HG03135 (cell line): ENCODE measurements around the gene BIRC7.

Source experiments
- ATAC-seq: cut with Tn5 transposase; IDR thresholded peaks from one replicate; pipeline ENCODE4 v1.9.1; 2021; ENCODE audit warnings: mild to moderate bottlenecking, moderate library complexity; ENCODE audit not compliant: unreplicated experiment

BIRC7 gene

DNA sequence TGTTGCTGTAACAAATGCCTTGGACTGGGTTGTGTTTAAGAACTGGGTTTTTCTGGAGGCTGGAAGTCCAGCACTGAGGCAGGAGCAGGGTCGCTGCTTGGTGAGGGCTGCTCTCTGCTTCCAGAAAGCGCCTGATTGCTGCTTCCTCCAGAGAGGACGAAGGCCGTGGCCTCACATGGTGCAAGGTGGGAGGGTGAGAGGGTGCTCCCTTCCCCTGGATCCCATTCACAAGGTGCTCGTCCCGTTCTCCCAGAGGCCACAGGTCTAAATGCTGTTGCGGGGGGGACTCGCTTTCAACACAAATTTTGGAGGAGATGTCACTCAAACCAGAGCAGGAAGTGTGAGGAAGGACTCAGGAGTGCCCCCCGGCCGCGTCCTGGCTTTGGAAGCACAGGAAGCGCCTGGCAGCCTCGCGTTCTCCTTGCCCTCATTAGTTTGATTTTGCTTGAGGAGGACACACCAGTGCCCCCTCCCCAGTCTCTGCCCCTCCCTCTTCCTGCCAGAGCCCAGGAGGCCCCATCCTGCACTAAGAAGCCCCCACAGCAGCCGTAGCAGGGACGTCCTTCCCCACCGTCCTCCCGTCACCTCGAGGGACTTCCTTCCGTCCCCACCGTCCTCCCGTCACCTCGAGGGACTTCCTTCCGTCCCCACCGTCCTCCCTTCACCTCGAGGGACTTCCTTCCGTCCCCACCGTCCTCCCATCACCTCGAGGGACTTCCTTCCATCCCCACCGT, 26.3 kb downstream of the BIRC7 start:
- ATAC-seq: no peak

DNA sequence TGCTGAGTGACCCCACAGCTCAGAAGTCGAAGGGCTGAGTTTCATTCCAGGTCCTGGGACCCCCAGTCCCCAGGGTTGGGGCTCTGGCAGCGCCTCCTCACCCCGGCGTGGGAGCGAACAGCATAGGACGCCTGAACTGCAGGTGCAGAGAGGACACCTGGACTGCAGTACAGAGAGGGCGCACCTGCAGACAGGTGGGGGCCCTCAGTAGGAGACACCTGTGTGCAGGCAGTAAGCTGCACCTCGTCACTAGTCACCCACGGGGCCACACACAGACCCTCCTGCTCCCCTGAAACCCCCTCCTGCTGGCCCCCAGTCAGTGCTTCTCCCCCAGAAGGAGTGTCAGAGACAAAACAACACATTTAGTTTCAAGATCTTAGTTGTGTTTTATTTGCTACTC, 27.1 kb downstream of the BIRC7 start:
- ATAC-seq: no peak

DNA sequence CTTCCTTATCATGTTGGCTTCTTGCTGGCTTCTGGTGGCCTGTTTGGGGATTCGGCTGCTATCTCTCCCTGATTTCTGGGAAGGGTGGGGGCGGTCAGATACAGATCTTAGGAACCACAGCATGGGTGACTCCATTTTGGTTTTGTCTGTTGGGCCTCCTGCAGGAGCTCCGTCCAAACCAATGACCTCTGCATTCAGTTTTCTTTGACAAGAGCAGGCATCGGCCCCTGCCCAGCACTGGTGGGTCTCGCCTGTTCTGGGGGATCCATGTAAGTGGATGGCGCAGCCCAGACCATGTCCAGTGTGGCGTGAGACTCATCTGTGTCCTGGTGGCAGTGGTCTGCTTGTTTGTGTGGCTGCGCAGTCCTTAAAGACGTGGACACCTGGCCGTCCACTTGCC, 28.3 kb downstream of the BIRC7 start:
- ATAC-seq: no peak

DNA sequence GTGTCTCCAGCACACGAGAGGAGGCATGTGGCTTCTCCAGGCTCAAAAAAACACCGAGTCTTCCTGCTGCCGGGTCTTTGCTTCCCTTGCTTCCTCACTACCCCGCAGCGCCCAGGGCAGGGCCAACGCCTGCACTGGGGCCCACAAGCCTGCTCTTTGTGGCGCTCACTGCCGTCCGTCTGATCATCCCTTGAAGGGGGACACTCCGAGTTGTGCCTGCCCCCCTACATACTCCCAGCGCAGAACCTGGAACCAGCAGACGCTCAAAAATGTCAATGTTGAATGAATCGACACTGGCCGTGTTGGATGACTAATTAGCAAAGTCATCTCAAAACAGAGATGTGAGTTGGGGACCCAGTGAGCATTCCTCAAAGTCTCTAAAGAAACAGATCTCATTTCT, 28.8 kb downstream of the BIRC7 start:
- no peak for ATAC-seq

DNA sequence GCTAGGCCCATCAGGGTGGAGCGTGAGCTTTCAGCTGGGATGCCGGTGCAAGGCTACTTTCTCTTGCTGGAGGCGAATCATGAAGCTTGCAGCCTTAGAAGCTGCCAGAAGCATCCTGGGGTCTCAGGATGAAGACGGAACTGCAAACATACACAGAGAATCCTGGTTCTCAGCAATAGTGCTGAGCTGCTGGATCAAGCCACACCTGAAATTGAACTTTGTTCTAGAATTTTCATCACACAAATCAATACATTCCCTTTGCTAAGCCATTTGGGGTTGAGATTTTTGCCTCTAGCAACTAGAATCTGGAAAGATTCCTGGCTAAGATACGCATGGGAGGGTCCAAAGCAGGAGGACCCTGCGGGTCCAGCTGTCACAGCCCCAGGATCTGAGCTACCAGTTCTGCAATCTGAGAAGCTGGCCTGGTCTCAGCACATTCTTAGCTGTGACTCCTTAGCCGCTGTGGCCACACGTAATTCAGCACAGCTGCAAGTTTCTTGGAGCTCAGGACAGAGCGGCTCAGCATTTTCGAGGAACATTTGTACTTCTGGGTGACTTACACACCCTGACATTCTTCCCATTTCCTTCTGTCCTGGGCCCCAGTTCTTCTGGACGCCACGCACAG, 30.3 kb downstream of the BIRC7 start:
- no peak for ATAC-seq

DNA sequence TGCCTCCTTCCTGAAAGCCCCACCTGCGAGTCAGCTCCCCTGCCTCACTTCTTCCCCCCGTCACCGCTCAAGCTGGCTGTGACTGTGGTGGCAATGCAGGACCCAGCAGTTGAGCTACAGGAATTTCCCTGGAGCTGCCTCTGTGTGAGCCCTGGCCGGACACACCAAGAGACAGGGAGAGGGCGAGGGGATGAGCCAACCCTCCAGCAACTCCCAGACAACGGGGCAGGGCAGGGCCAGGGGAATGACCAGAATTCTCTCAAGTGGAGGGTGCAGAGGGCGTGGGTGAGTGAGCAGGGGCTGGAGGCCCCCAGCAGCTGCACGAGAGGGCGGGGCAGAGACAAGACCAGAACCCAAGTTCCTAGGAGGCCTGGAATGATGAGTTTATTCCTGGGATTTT, 32.0 kb downstream of the BIRC7 start:
- ATAC-seq: no peak

DNA sequence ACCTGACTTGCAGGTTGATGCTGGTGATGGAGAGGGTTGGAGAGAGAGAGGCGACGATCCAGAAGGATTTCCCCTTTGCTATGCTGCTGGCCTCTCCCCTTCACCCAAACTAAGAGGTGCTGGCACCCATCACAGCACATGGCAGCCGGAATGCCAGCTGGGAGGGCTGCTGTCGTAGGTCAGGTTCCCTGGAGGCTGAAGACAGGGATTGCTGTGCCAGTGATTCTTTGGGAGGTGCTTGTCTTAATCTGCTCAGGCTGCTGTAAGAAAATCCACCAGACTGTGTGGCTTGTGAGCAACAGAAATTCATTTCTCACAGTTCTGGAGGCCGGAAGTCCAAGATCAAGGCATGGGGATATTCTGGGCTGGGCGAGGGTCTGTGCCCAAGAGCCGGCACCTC, 32.6 kb downstream of the BIRC7 start:
- no peak for ATAC-seq

DNA sequence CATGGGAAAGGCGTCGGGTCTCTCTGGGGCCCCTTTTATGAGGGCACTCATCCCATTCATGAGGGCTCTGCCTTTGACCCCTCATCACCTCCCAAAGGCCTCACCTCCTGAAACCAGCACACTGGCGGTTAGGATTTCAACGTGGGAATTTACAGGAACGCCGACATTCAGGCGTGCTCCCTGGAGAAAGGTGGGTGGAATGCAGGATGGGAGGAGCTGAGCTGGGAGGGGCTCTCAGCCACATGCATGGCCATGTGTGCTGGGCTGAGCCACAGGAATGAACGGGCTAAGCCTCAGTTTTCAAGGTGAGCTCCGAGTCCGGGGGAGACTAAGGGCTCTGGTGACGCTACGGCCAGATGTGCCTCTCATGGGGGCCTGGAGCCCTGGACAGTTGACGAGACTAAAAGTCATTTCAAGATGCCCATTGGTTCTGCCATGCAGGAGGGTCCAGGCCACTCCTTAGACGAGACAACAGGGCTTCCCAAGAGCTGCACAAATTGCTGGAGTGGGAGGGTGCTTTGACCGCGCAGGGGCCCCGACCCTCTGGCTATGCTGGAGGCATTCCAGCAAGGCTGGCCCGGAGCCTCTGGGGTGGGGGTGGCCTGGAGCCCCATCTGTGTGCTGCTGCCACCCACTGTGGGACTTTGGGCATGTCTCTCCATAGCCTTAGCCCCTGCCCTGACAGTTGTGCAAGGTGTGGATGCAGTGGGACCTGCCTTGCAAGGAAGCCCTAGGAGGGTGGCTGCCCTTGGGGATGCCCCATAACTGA, 33.1 kb downstream of the BIRC7 start:
- no peak for ATAC-seq

DNA sequence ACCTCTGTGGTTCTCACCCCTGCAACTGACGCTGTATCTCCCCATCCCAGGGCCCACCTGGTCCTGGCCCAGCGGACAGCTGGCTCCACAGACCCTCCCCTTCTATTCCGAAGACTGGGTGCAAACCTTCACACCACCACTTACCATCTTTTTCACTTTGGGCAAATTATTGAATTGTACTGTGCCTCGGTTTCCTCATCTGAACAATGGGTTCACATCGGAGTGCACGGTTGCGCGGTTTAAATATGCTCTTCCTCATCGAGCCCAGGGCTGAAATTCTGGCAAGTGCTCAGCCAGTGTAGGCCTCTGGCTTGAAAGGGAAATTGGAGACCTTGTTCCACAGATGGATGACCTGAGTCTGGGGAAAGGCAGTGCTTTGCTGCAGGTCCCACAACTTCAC, 34.0 kb downstream of the BIRC7 start:
- ATAC-seq: no peak

DNA sequence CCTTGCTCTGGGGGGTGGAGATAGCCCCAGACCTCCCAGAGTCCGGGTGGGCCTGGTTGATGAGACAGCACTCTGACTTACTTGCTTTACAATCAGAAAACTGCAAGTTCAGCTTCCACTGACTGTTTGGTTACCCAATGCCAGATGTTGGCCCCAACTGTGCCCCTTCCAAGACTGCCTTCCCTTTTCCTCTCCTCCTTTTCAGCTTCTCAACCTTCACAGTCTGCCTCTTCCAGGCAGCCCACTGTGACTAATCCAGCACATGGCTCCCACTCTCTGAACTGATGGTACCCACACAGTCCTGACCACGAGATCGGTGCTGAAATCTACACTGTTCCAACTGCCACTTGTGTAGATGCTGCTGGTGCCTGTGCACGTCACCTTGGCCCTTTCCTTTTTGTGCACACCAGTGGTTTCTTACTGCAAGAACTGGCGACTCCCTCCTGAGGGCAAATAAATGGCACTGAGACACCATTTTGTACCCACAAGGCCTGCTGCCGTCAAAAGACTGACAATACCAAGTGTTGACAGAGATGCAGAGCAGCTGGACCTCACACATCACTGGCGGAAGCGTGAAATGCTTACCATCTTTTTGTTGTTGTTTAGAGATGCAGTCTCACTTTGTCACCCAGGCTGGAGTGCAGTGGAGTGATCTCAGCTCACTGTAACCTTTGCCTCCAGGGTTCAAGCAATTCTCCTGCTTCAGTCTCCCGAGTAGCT, 35.1 kb downstream of the BIRC7 start:
- no peak for ATAC-seq

DNA sequence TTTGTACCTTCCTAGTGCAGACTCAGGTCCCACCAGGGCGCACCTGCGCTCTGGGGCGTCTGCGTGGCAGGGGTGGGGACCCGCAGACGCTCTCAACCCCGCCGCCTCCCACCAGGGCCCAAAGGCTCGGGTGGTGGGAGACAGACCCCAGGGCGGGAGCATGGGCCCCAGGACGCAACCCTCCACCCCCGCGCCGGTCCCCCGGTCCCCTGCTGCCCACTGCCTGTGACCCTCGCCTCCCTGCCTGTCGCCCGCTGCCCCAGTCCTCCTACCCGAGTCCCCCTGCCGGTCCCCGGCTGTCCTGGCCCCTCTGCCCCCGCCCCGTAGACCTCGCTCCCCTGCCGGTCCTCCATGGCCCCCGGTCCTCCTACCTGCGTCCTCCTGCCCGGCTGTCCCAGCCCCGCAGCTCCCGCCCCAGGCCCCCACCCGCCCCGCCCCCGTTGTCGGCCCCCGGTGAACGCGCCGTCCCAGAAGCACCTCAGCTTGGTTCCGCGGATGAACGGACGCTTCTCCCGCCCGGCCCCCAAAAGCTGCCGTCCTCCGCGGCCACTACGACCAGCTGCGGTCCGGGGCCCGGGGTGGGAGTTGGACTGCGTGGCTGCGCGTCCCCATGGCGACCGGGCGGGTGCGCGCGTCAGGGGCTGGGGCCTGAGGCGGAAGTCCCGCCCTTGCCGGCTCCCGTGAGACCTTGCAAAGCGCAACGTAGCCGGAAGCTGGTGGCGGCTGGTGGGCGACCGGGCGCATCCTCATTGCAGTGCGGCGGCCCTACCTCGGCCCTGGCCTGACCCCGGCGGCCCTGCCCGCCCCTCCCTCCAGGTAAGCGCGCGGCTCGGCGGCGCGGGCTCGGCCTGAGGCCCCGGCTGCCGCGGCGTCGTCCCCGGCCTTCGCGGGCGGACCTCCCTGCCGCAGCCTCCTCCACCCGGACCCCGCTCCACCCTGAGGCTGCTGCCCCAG, 36.7 kb downstream of the BIRC7 start, which contains the start of gene ARFGAP1:
Gene ARFGAP1, plus strand, starts transcription at position 709 of the 954 bp plus-strand sequence. CDS start 2,768 bp downstream, outside the sequence.
- ATAC-seq: peak; percentile 87

DNA sequence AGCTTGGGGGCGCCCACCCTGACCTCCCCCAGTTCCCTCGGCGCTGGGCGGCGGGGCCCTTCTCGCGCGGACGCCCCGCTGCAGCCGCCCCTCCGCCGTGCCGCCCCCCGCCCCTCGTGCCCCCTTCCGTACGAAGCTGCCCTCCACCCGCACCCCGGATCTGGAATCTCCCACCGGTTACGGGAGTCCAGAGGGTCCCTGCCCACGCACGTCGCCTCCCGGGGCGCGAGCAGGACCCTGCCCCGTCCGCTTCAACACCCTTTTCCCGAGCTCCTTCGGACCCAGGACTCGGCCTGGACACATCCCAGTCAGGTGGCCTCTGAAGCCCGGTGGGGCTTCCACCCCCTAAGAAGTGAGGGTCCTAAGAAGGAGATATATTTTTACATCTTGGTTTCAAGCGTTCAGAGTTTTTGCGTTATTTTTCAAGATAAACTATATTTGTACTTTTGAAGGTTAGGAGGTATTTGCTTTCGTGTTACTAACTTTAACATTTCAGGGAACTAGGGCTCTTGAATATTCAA, 37.4 kb downstream of the BIRC7 start:
- no peak for ATAC-seq

DNA sequence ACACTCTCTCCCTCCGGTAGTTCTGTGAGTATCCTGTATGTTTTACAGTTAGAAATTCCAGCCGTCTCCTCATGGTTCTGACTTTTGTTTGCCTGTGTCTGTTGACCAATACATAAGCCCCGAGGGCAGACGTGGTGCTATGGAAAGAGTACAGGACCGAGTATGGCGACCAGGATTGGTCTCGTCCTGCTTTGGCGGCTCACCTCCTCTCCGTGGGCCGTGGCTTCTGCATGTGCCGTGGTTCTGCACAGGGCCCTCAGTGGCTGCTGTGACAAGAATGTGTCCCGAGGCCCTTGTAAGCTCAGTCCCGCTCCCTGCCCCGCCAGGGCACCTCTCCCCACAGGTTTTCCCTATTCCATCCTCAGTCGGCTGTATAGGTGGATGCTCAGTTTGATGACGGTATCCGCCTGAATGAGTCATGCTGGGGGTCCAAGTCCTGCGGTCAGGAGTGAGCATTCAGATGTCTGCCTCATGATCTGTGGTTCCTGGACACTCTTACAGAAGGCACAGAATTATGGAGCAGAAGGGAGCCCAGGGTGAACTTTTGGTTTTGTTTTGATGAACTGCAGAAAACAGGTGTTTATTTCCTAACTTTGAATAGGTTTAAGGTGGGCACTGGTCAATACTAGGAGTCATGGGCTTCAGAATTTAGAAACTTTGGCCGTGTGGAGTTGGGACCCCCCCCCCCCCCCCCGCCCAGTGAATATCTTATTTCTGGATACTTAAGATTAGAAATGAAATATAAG, 38.1 kb downstream of the BIRC7 start:
- no peak for ATAC-seq

DNA sequence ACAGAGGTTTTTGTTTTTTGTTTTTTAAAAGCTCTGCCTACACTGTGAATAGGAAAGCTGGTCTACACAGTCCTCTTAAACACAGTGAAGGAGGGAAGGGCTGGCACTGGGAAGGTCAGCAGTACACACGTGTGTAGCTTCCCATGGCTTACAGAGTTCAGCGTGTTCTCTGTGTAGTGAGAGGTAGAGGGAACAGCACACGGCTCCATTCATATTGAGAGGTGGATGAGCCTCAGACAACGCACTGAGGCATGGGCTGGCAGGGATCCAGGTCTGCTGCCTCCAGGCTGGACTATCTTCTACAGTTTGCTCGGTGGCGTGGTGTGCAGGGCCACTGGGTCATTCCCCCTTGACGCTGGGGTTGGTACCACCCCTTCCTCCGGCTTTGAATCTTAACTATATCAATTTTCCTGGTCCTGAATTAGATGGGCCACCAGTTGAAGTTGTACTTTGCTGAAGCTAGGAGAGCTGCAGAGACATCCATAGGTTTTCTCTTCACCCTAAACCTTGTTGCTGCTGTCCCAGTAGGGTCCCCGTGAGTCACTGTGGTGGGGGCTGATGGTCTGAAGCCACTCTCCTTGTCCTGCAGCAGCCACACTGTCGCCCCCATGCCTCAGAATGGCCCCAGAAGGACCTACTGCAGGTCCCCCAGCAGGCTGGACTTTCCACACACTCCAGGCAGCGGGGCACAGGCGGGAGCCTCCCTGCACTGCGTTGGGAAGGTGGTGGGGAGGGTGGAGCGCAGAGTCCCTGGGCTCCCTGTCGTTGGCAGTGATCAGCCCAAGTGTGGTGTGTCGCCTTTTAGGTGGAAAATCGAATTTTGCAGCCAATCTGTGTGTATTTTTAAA, 38.9 kb downstream of the BIRC7 start:
- no peak for ATAC-seq

DNA sequence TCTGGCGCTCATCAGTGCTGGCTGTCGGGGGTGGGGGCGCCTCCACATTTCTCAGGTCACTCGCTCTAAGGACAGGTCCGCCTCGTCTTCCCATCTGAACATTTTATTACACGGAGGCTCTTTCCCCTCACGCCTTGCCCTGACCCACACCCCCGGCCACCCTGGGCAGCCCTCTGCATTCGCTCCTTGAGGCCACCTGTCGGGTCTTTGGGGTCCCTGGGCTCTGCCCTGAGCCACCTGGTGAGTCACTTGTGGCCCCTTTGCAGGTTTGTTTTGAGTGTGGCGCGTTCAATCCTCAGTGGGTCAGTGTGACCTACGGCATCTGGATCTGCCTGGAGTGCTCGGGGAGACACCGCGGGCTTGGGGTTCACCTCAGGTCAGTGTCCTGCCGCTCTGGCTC, 40.1 kb downstream of the BIRC7 start:
- ATAC-seq: no peak

DNA sequence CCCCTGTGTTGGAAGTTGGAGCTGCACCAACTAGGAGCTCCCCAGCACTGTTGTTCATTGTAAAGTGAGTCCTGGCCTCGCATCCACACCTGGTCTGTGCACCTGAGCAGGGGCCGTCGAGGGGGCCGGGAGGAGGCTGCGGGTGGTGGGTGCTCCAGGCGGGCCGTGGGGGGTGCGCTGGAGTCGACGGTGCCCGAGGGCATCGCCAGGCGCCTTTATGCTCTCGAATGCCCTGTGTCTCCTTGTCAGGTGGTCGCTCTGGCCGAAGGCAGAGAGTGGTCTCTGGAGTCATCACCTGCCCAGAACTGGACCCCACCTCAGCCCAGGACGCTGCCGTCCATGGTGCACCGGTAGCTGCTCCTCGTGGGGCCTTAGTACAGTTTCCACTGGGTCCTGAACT, 41.3 kb downstream of the BIRC7 start:
- ATAC-seq: no peak

DNA sequence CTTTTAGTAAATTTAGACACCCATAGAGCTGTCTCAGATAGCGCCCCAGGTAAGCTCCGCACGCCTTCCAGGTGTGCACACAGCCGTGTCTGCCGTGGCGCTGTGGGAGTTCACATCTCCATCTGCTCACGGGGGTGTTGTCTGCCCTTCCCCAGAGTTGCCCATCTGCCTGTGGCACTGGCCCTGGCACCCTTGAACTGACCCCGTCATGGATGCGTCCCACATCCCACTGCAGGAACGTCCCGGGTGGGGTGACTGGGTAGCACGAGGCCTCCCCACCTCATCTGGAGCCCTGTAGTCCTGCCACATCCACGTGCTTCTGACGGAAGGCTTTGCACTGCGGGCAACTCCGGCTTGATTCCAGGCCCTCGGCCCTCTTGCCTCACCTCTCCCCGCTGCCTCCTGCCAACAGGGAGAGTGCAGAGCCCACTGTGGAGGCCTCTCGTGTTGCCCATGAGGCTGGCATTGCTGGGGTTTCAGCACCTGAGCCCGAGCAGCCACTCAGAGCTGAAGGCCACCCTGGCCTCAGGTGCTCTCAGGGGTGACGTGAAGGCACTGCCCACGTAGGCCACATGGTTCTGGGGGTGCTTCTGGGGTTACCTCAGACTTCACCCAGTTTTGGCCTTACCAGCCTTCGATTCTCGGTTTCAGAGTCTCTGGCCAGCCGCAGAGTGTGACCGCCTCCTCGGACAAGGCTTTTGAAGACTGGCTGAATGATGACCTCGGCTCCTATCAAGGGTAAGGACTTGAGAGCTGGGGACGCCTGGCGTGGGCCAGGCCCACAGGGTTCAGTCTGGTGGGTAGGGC, 42.0 kb downstream of the BIRC7 start:
- no peak for ATAC-seq

DNA sequence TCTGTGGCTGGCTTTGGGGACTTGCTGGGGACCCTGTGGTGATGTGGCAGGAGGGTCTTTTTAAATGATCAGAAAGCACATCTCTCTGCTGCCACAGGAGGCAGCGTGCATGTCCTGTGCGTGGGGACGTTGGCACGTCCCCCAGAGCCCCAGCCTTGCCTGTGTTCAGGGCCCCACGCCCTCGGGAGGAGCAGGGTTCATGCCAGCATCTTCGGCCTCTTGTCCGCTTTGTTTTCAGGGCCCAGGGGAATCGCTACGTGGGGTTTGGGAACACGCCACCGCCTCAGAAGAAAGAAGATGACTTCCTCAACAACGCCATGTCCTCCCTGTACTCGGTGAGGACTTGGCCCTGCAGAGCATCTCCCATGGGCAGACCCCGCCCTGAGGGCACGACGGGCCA, 43.0 kb downstream of the BIRC7 start:
- ATAC-seq: no peak
